Brain microvascular endothelial cell (primary cell): ENCODE results near the gene ABHD17B.

Experiments
- DNase-seq: peaks from one replicate; pipeline ENCODE4 v3.0.0-alpha.2; 2020
- H3K27ac ChIP-seq: fragments of 250-450 bp; sonication (Bioruptor Pico); 2 replicates; pipeline ENCODE4 v1.5.1; 2020; ENCODE audit warnings: mild to moderate bottlenecking, moderate library complexity
- H3K27me3 ChIP-seq: fragments of 250-450 bp; sonication (Bioruptor Pico); replicated peaks from 2 replicates; pipeline ENCODE4 v1.5.1; 2020; ENCODE audit warnings: mild to moderate bottlenecking
- H3K36me3 ChIP-seq: fragments of 250-450 bp; sonication (Bioruptor Pico); replicated peaks from 2 replicates; pipeline ENCODE4 v1.5.1; 2020; ENCODE audit warnings: mild to moderate bottlenecking
- H3K4me3 ChIP-seq: 2 replicates; pipeline ENCODE4 v1.5.1; 2011; ENCODE audit warnings: low read depth, mild to moderate bottlenecking, control low read depth, low read length, moderate library complexity
- in situ Hi-C: cut with HindIII; loops from 2 replicates; pipeline ENCODE4 v1.10.0; 2017; ENCODE audit warnings: low sequenced_read_pairs, low pct_ligation_motif_present
- TF ChIP-seq, protein P1 (sequence below): IDR thresholded peaks from 2 replicates; pipeline ENCODE4 v1.5.1; 2011; ENCODE audit warnings: low read depth, mild to moderate bottlenecking, moderate library complexity, low read length, control low read depth, inconsistent platforms; ENCODE audit errors: missing control alignments

The ABHD17B gene

DNA sequence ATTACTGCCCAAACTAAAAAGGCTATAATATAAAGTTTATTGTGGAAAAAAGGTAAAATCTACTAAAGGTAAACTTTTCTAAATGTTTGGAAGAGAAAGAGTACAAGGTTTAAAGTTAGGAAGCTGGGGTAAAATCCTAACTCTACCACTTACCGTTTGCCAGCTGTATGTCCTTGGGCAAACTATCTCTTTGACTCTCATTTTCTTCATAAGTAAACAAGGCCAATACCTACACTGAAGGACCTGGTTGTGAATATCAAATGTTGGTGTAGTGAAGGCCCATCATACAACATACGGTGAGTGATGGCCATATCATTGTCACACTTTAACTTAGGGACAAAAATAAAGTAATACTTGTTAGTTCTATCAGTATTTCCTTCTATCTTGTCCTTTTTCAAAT lies 34.9 kb downstream of the ABHD17B start:
- TF ChIP-seq, protein P1, sequence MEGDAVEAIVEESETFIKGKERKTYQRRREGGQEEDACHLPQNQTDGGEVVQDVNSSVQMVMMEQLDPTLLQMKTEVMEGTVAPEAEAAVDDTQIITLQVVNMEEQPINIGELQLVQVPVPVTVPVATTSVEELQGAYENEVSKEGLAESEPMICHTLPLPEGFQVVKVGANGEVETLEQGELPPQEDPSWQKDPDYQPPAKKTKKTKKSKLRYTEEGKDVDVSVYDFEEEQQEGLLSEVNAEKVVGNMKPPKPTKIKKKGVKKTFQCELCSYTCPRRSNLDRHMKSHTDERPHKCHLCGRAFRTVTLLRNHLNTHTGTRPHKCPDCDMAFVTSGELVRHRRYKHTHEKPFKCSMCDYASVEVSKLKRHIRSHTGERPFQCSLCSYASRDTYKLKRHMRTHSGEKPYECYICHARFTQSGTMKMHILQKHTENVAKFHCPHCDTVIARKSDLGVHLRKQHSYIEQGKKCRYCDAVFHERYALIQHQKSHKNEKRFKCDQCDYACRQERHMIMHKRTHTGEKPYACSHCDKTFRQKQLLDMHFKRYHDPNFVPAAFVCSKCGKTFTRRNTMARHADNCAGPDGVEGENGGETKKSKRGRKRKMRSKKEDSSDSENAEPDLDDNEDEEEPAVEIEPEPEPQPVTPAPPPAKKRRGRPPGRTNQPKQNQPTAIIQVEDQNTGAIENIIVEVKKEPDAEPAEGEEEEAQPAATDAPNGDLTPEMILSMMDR, result no peak
- no peak overlapping the region for H3K27ac ChIP-seq

GRCh38 chr9:71875345-71875744 lies 35.6 kb downstream of the ABHD17B start:
- no peaks in the 10 kb centered on the region for H3K27me3 ChIP-seq
- TF ChIP-seq, protein P1, result no peak
- DNase-seq, result no peak
- no peak overlapping the region for H3K27ac ChIP-seq
- in situ Hi-C loops, result no loop called here
- no peaks in the 10 kb centered on the region for H3K36me3 ChIP-seq
- H3K4me3 ChIP-seq, result no peak overlapping the region

More for the DNA sequence above, 34.9 kb downstream of the ABHD17B start:
- Histone ChIP-seq H3K27me3 (no peaks in the 10 kb centered on the region), H3K36me3 (no peaks in the 10 kb centered on the region), H3K4me3 (no peak overlapping the region)
- in situ Hi-C loops, result no loop called here
- DNase-seq, result no peak

GRCh38 chr9:71863631-71864030 lies 47.4 kb downstream of the ABHD17B start:
- no peaks in the 10 kb centered on the region for H3K36me3 ChIP-seq
- H3K27ac ChIP-seq, result no peak overlapping the region
- in situ Hi-C loops, result no loop called here

GRCh38 chr9:71861618-71862017 lies 49.4 kb downstream of the ABHD17B start:
- Histone ChIP-seq H3K27ac (no peak overlapping the region), H3K27me3 (no peaks in the 10 kb centered on the region), H3K36me3 (no peaks in the 10 kb centered on the region), H3K4me3 (no peak overlapping the region)
- in situ Hi-C loops, result no loop called here
- no peak for DNase-seq
- TF ChIP-seq, protein P1, result no peak

More at GRCh38 chr9:71863631-71864030, 47.4 kb downstream of the ABHD17B start:
- DNase-seq, result no peak
- TF ChIP-seq, protein P1, result no peak
- Histone ChIP-seq H3K27me3 (no peaks in the 10 kb centered on the region), H3K4me3 (no peak overlapping the region)

DNA sequence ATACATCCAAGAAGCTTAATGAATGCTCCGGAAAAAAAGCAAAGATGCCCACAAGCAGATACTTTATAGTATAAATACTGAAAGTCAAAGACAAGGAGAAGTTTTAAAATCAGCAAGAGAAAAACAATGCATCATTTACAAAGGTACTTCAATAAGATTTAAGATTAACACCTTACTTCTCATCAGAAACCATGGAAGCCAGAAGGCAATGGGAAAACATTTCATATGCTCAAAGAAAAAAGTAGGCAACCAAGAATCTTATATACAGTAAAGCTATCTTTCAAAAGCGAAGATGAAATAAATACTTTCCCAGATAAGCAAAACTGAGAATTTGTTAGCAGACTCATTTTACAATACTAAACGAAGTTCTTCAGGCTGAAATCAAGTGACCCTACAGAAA lies 51.1 kb downstream of the ABHD17B start:
- Histone ChIP-seq H3K4me3 (no peak overlapping the region), H3K27ac (no peak overlapping the region)
- DNase-seq, result no peak

DNA sequence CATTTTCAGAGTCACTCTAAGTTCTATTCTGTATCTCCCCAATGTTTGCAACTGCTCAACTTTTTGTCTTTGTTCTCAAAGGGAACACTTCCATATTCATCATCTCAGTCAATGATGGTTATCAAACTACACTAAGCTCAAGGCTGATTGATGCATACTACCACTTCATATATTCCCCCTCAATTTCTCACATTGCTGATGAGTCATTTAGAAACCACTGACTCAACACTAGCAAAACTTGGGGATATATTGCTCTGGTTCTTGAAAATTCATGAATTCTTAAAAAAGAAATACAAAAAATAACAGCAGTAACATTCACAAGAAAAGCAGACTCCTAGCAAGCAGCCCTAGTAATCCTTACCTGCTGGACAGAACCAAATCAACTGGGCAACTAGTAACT lies 52.2 kb downstream of the ABHD17B start:
- H3K4me3 ChIP-seq, result no peak overlapping the region
- TF ChIP-seq, protein P1, result no peak
- no peaks in the 10 kb centered on the region for H3K27me3 ChIP-seq
- in situ Hi-C loops, result no loop called here
- no peaks in the 10 kb centered on the region for H3K36me3 ChIP-seq
- DNase-seq, result peak; percentile 12
- no peak overlapping the region for H3K27ac ChIP-seq

More for the DNA sequence above, 51.1 kb downstream of the ABHD17B start:
- in situ Hi-C loops, result no loop called here
- H3K36me3 ChIP-seq, result no peaks in the 10 kb centered on the region
- no peaks in the 10 kb centered on the region for H3K27me3 ChIP-seq
- TF ChIP-seq, protein P1, result no peak
